OCI-LY1 (cell line): Measurements from ENCODE around the gene ZNF775.

Experiments used
- H2AFZ ChIP-seq: fragments of 200-600 bp; sonication (generic), shearing (Covaris generic); 2 replicates; pipeline ENCODE4 v1.6.0; 2014; ENCODE audit warnings: antibody characterized with exemption, mild to moderate bottlenecking, low read length
- H3F3A ChIP-seq: fragments of 200-600 bp; sonication (generic), shearing (Covaris generic); 2 replicates; pipeline ENCODE4 v1.6.0; 2014; ENCODE audit warnings: mild to moderate bottlenecking, antibody characterized with exemption, low read length, moderate library complexity; ENCODE audit not compliant: insufficient read depth
- H3K27ac ChIP-seq: fragments of 200-600 bp; sonication (generic); 2 replicates; pipeline ENCODE4 v1.5.1; 2014; ENCODE audit warnings: low read length, mixed run types, mild to moderate bottlenecking, low read depth; ENCODE audit not compliant: poor library complexity, severe bottlenecking
- H3K27me3 ChIP-seq: fragments of 200-600 bp; sonication (generic); 2 replicates; pipeline ENCODE4 v1.6.0; 2014; ENCODE audit warnings: antibody characterized with exemption, mild to moderate bottlenecking, low read length, moderate library complexity; ENCODE audit not compliant: insufficient read depth
- H3K36me3 ChIP-seq: fragments of 200-600 bp; sonication (generic); 2 replicates; pipeline ENCODE4 v1.6.1; 2014; ENCODE audit warnings: mild to moderate bottlenecking, antibody characterized with exemption, low read length, moderate library complexity, mixed read lengths; ENCODE audit not compliant: insufficient read depth
- H3K4me1 ChIP-seq: fragments of 200-600 bp; sonication (generic); 2 replicates; pipeline ENCODE4 v1.5.1; 2014; ENCODE audit warnings: mild to moderate bottlenecking, low read length, moderate library complexity; ENCODE audit not compliant: insufficient read depth, severe bottlenecking
- H3K4me2 ChIP-seq: fragments of 200-600 bp; sonication (generic), shearing (Covaris generic); 2 replicates; pipeline ENCODE4 v1.6.1; 2014; ENCODE audit warnings: low read length
- H3K4me3 ChIP-seq: fragments of 200-600 bp; sonication (generic); 2 replicates; pipeline ENCODE4 v1.5.1; 2014; ENCODE audit warnings: low read length, low read depth, mild to moderate bottlenecking, mixed read lengths; ENCODE audit not compliant: poor library complexity, severe bottlenecking
- H3K79me2 ChIP-seq: fragments of 200-600 bp; shearing (Covaris generic); 2 replicates; pipeline ENCODE4 v1.6.1; 2016; ENCODE audit warnings: mixed run types, low read length, mixed read lengths; ENCODE audit not compliant: insufficient read depth
- H3K9ac ChIP-seq: fragments of 200-600 bp; sonication (generic), shearing (Covaris generic); 2 replicates; pipeline ENCODE4 v1.6.1; 2014; ENCODE audit warnings: mild to moderate bottlenecking, low read length, mixed read lengths
- H3K9me2 ChIP-seq: fragments of 200-600 bp; sonication (generic), shearing (Covaris generic); 2 replicates; pipeline ENCODE4 v1.6.1; 2014; ENCODE audit warnings: low read depth, mild to moderate bottlenecking, low read length, mixed read lengths
- H3K9me3 ChIP-seq: fragments of 200-600 bp; shearing (Covaris generic); 2 replicates; pipeline ENCODE4 v1.6.1; 2014; ENCODE audit warnings: low read length, mixed read lengths
- H4K20me1 ChIP-seq: fragments of 200-600 bp; sonication (generic), shearing (Covaris generic); 2 replicates; pipeline ENCODE4 v1.6.0; 2016; ENCODE audit warnings: mild to moderate bottlenecking, low read length; ENCODE audit not compliant: insufficient read depth
- EZH2 ChIP-seq: fragments of 200-600 bp; sonication (generic), shearing (Covaris generic); IDR thresholded peaks from 2 replicates; pipeline ENCODE4 v1.8.0; 2017; ENCODE audit warnings: borderline replicate concordance, mixed run types, mild to moderate bottlenecking, antibody characterized with exemption, low read length, moderate library complexity, mixed read lengths
- TF ChIP-seq, protein P1 (sequence below): fragments of 200-600 bp; sonication (generic), shearing (Covaris generic); IDR thresholded peaks from 2 replicates; pipeline ENCODE4 v1.5.1; 2017; ENCODE audit warnings: mild to moderate bottlenecking, antibody characterized with exemption, low read length, moderate library complexity, mixed read lengths

The ZNF775 gene

DNA sequence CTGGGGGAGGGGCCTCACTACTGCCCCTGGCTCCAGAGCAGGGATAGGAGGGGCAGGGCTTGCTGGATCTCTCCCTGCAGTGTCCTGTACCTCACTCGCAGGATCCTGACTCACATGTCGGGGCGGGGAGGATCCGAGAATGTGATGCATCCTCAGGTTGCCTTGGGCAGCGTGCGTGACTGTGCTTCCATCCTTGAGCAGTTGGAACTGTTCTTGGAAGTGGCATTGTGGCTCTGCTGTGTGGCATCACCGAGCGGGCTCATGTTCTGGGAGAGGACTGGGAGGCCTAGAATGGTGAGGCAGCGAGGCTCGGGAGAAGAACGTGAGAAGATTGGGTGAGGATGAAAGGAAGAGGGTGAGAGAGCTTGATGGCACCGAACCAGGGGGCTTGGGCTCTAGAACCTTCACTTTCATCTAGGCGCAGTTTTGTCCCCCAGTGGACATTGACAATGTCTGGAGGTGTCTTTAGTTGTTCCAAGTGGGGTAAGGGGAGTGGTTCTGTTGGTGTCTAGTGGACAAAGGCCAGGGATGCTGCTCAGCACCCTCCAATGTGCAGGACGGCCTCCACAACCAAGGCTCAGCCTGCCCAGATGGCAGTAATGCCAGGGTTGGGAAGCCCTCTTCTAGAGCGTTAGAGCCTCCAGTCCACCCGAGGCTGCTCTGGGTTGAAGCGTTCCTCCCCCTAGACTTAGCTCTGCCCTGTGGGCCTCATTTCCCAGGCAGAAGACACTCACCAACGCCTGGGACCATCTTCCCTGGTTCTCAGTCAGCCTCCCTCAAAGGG, 46.1 kb upstream of the ZNF775 start:
- TF ChIP-seq, protein P1, sequence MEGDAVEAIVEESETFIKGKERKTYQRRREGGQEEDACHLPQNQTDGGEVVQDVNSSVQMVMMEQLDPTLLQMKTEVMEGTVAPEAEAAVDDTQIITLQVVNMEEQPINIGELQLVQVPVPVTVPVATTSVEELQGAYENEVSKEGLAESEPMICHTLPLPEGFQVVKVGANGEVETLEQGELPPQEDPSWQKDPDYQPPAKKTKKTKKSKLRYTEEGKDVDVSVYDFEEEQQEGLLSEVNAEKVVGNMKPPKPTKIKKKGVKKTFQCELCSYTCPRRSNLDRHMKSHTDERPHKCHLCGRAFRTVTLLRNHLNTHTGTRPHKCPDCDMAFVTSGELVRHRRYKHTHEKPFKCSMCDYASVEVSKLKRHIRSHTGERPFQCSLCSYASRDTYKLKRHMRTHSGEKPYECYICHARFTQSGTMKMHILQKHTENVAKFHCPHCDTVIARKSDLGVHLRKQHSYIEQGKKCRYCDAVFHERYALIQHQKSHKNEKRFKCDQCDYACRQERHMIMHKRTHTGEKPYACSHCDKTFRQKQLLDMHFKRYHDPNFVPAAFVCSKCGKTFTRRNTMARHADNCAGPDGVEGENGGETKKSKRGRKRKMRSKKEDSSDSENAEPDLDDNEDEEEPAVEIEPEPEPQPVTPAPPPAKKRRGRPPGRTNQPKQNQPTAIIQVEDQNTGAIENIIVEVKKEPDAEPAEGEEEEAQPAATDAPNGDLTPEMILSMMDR: no peak
- no peak for TF ChIP-seq EZH2
- Histone ChIP-seq H3K9ac (no peak overlapping the region), H3K4me2 (no peak overlapping the region), H3K9me3 (no peaks in the 10 kb centered on the region), H3K9me2 (no peaks in the 10 kb centered on the region), H3K36me3 (peaks cover 23% of the 10 kb centered on the region), H4K20me1 (no peaks in the 10 kb centered on the region), H3K4me3 (no peak overlapping the region), H2AFZ (no peak overlapping the region), H3K27me3 (no peaks in the 10 kb centered on the region), H3K79me2 (no peaks in the 10 kb centered on the region), H3F3A (no peaks in the 10 kb centered on the region), H3K4me1 (no peaks in the 10 kb centered on the region), H3K27ac (no peak overlapping the region)

DNA sequence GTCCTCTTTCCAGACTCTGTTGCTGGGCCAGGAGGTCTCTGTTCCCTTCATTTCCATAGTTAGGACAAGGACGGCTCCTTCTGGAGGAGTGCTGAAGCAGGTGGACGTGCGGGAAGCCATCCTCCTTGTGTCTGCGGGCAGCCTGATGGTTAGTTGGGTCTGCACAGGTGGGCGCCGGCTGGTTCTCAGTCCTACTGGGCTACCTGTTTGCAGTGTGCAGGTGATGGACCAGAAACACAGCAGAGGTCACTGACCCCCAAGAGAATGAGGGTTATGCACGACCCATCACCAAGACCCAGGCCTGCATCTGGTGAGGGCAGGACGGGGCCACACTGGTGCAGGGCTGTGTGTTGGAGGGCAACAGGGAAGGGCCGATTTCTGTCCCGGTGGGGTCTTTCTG, 45.5 kb upstream of the ZNF775 start:
- Histone ChIP-seq H3K27me3 (no peaks in the 10 kb centered on the region), H4K20me1 (no peaks in the 10 kb centered on the region), H2AFZ (no peak overlapping the region), H3K79me2 (no peaks in the 10 kb centered on the region), H3K36me3 (peaks cover 17% of the 10 kb centered on the region), H3K27ac (no peak overlapping the region), H3K4me3 (no peak overlapping the region), H3K4me1 (no peaks in the 10 kb centered on the region), H3K4me2 (no peak overlapping the region), H3K9ac (no peak overlapping the region), H3K9me3 (no peaks in the 10 kb centered on the region), H3K9me2 (no peaks in the 10 kb centered on the region), H3F3A (no peaks in the 10 kb centered on the region)
- no peak for TF ChIP-seq EZH2
- TF ChIP-seq, protein P1: no peak

- H3K79me2 ChIP-seq: no peaks in the 10 kb centered on the region
- no peaks in the 10 kb centered on the region for H3F3A ChIP-seq
- H3K4me1 ChIP-seq: no peaks in the 10 kb centered on the region
- H3K9ac ChIP-seq: no peak overlapping the region
- H3K4me3 ChIP-seq: no peak overlapping the region
- H2AFZ ChIP-seq: no peak overlapping the region
- no peaks in the 10 kb centered on the region for H4K20me1 ChIP-seq
- H3K36me3 ChIP-seq: peaks cover 13% of the 10 kb centered on the region
- H3K9me3 ChIP-seq: no peaks in the 10 kb centered on the region
- no peak overlapping the region for H3K27ac ChIP-seq
- H3K27me3 ChIP-seq: no peaks in the 10 kb centered on the region
- TF ChIP-seq, protein P1: no peak
- no peak for TF ChIP-seq EZH2
- no peak overlapping the region for H3K4me2 ChIP-seq
- H3K9me2 ChIP-seq: no peaks in the 10 kb centered on the region
These were observed 45.0 kb upstream of the ZNF775 start for GRCh38 chr7:150334108-150334507.
